NCI-H1048 (cell line): ENCODE data around the gene ROBO1.
"Not testable (repeated sequence)": the region's sequence is repeated elsewhere in the genome, so short reads cannot be mapped to it uniquely, and the experiment has no call there.

Experiments
- DNase-seq: peaks from one replicate; lab custom pipeline; 2025; lab: John Stamatoyannopoulos, UW

ROBO1 gene

GRCh38 chr3:79767905-79768267, at the start of gene ROBO1:
Gene ROBO1, minus strand, starts transcription at chr3:79767998.
- DNase-seq = no peak

GRCh38 chr3:79817224-79817623, 49.4 kb upstream of the ROBO1 start:
- DNase-seq = no peak

GRCh38 chr3:79815478-79815877, 47.7 kb upstream of the ROBO1 start:
- DNase-seq = no peak

- no peak for DNase-seq
These were observed 42.8 kb upstream of the ROBO1 start for GRCh38 chr3:79810581-79810980.

GRCh38 chr3:79810092-79810491, 42.3 kb upstream of the ROBO1 start:
- no peak for DNase-seq

- no peak for DNase-seq
These were observed 41.3 kb upstream of the ROBO1 start for GRCh38 chr3:79809106-79809505.

- no peak for DNase-seq
These were observed 40.7 kb upstream of the ROBO1 start for GRCh38 chr3:79808515-79808914.

DNA sequence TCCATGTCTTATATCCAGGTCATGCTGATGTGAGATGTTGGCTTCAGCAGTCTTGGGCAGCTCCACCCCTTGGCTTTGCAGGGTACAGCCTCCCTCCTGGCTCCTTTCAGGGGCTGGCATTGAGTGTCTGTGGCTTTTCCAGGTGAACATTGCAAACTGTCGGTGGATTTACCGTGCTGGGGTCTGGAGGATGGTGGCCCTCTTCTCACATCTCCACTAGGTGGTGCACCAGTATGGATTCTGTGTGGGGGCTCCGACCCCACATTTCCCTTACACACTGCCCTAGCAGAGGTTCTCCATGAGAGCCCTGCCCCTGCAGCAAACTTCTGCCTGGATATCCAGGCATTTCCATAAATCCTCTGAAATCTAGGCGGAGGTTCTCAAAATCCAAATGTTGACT, 22.4 kb upstream of the ROBO1 start:
- DNase-seq = not testable (repeated sequence)

DNA sequence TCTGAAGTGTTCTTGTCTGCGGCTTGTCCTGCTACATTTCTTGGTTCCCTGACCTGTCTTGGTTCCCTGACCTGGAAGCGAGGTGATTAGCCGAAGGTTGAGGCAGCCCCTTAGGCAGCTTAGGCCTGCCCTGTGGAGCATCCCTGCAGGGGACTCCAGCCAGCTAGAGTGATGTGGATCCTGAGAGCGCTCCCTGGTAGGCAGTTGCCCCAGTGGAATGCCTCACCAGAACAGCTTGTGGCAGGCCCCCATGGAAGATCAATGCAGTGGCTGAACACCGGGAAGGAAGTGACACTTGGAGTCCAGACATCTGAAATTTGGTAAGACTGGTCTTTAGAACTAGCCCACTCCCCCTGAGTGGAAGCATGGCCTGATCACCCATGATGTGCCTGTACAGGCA, 5.5 kb upstream of the ROBO1 start:
- no peak for DNase-seq

DNA sequence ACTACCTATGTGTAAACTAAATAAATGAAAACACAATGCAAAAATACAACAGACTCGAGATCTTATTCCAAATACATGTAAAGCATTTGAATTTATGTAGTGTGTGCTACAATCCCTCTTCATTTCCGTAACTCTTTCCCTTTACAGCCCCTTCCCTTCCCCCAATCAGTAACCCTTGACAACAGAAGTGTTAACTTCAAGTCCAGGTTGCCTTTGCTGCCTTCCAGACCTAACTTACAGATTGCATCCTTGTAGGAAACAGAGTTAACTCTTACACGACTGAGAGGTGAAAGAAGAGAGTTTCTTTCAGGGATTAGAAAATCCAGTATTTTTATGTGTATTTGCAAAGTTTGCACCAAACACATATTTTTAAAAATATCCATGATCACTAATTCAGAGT, 1.4 kb upstream of the ROBO1 start:
- DNase-seq = no peak

DNA sequence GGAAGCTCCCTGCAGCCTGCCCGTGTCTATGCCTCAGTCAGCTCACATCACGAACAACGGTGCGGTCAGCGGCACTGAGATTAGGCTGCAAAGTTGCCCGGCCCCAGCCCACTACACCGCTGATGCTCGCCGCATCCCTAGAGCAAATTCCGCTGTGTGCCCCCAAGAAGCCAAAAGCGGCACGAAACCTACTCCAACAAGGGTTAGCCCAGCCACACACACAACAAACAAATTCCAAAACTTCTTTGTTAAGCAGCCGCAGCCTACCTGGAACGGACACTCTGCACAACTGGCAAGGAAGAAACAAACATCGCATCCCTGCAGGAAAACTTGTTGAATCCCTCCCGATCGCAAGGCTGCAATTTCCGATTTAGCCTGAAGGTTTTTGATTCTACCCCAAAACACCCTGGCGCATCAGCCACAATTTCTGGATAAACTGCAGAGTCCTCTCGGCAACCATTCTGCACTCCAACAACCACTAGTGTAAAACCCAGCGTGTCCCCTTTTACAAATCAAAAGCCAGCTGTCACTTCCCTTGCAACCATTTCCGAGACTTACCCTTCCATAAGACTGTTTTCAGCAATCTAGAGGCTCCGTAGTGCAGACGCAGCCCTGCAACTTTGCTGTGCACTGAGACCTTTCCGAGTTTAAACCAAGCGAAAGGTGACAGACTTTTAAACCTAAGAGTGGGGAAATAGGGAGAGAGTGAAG, 449 bp downstream of the ROBO1 start:
- no peak for DNase-seq

DNA sequence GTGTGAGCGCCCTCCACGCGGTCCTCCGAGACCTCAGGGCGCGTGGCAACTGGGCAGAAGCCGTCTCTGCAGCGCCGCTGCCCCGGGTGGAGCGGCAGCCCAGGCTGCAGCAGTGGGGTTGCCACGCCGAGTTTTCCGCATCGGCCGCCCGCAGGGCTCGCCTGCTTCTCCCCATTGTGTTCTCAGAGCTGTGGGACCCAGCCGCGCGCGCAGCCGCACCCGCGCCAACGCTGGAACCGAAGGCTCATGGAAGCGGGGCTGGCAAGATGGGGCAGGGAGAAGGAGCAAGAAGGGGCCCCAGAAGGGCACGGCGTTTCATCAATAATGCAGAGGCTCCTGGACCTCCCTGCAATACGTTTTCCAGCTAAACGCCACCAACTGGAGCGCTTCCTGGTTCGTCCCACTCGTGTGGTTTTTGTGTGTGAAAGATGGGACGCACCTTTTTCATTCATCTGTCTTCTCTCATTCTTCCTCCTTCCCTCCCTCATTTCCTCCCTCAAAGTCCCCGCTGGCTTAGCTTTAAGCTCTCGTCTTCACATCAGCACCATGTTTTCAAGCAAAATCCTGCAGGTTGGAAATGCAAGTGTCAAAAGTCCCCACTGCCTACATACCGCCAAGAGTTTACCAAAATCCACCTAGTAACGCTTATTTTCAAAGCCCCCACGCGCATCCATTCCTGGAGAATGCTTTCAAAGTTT, 1.2 kb downstream of the ROBO1 start:
- DNase-seq = no peak

DNA sequence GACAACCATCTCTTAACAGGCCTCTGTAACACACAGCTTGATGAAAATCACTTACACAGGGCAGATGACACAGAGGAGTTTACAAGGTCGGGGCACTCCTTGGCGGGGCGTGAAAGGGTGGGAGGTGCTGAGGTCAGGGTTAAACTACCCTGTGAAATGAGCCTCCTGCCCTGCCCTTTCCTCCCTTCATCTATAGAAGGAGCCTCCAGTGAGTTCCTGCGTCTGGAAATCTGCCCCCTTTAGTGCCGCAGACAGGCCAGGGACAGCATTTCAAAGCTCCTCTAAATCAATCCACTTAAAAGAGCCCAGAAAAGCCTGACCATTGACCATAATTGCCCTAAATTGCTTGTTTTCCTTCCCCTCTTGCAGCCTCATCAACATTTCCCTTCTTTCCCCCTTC, 1.9 kb downstream of the ROBO1 start:
- DNase-seq = no peak

GRCh38 chr3:79761441-79761840, 6.4 kb downstream of the ROBO1 start:
- no peak for DNase-seq

DNA sequence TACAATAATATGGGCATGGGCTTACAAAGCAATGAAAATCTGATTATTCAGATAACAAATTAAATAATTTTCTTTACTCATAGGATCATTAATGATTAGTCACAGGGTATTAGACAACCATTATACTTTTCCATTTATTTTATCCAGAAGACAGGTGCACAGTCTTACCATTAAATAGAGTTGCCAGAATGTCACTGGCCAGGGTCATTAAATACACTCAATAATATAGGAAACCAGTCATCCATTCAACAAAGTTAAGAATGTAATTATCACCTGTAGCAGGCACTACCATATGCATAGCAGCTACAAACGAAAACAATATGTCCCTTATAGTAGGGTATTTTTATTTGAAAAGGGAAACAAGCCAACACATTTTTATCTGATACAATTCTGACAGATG, 16.1 kb downstream of the ROBO1 start:
- no peak for DNase-seq

DNA sequence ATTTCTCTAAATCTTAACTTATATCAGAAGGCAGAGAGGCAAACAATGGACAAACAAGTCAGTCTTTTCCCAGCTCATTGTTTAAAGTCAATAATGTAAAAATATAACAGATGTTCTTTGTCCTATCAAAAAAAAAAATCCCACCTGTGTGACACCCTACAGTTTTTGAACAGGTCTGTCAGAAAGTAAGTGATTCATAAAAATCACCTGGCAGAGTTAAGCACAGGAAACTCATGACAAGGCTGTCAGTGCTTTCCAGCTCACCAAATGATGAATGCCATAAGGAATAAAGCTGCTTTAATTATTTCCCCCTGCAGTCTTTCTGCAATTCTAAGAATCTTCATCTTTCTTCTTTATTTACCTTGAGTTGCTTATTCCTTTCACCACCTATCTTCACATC, 30.3 kb downstream of the ROBO1 start:
- no peak for DNase-seq

DNA sequence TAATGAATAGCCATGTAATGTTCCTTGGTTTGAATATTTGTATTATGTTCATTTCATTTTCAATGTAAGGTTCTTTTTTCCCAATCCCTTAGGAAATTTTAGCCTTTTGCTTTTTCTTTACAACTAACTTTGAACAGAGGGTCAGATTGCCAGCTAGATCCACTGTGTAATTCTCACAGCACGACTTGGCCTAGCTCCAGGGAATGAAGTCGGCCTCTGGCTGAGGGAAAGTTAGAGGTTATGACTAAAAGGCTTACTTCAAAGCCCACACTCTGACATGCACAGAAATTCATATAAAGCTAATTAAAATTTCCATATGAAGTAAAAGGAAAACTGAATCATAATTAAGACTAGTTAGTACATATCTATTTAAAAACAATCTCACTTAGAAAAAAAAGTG, 38.7 kb downstream of the ROBO1 start:
- no peak for DNase-seq

GRCh38 chr3:79726786-79727185, 41.0 kb downstream of the ROBO1 start:
- no peak for DNase-seq

- no peak for DNase-seq
These were observed 43.6 kb downstream of the ROBO1 start for GRCh38 chr3:79724206-79724605.

GRCh38 chr3:79690072-79690471, 77.7 kb downstream of the ROBO1 start:
- no peak for DNase-seq

DNA sequence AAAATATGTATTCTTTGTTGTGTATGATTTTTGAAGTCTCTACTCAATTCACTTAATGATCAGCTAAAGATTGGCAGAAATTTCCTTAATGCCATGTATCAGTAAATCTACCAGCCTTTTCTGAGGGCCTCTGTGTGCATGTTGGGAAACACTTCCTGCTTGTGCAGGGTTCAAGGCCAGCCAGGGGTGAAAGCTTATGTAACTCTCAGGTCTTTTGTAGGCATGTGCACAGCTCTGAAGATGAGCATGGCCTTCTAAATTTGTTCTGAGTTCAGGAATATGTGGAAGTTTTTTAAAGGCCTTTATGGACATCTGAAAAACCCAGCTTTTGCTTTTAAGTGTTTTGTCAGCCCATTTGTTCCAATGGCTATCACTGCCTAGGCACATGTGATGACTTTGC, 82.7 kb downstream of the ROBO1 start:
- no peak for DNase-seq

DNA sequence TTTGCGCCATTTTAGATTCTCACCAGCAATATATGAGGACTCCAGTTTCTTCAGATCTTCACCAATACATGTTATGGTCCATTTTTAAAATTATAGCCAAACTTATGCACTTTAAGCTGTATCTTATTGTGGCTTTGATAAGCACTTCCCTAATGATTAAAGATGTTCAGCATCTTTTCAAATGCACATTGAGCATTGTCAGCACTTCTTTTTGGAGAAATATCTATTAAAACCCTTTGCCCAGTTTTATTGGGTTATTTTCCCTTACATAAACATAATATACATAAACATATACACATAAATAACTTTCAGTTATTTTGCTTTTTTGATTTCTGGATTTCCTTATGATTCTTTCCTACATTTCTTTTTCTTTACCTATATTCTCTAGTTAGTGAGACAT, 83.8 kb downstream of the ROBO1 start:
- no peak for DNase-seq

GRCh38 chr3:79672731-79673130, 95.1 kb downstream of the ROBO1 start:
- DNase-seq = no peak

GRCh38 chr3:79672075-79672474, 95.7 kb downstream of the ROBO1 start:
- DNase-seq = no peak
